H1 (cell line): ENCODE data around the gene CLDN16. TPM values are rescaled to one million over a fixed set of nuclear protein-coding genes. Genes with fewer than 3 reads are reported as not detected.

Experiments used
- ASH2L ChIP-seq: fragments of 200-600, 300-600 bp; sonication (generic); IDR thresholded peaks from one replicate; pipeline ENCODE4 v1.7.1; 2017; ENCODE audit warnings: low read length
- SIX5 ChIP-seq: IDR thresholded peaks from 2 replicates; pipeline ENCODE4 v1.6.1; 2011; ENCODE audit warnings: mild to moderate bottlenecking, low read depth, low read length
- polyA plus RNA-seq, 7 experiments: library from polyadenylated mRNA; depleted of rRNA in 3 of 7; stranded (reverse) in 5 of 7; unstranded in 2 of 7; fragments of >200 nt in 5 of 7; fragments of 200-250 nt in 2 of 7; gene quantifications; 1 replicate in 5 of 7; 2 replicates in 1 of 7; 4 replicates in 1 of 7; pipeline versions ENCODE4 v1.2.1 to v1.2.3, GENCODE V29; 2011 to 2013; ENCODE audit warnings: missing spikeins in 2 of 7, mixed read lengths in 2 of 7
- total RNA-seq: library from RNA; stranded (reverse); fragmentation: NEBNext Ultra II Directional; extraction: Animal tissue kit (Norgen Biotek cat#: 25700); gene quantifications from 2 replicates; pipeline ENCODE4 v1.2.1, GENCODE V29; 2021

Gene CLDN16
- total and polyA plus RNA-seq, 2 of the 8 experiments (the other 6 are each of a cell fraction or from before 2014, with no cell fraction given), result not detected

DNA sequence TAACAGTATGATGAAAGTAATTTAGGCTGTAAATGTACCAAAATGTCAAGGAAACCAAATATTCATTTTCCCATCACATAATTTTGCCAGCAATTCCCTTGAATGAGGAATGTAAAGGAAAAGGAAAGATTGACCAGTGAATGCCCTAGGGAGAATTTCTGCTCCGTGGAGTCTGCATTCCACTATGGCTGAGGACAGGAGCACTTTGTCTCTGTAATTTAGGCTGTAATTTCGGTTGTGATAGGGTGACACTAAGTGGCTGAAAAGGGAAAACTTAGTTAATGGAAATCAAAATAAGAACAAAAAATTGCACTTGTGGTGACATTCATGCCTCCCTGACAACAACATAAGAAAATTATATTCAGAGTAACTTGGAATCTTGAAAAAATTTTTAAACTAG lies 70.1 kb downstream of the CLDN16 start (continued):
- TF ChIP-seq ASH2L (no peak), SIX5 (no peak)
- TF ChIP-seq, all 59 proteins: peak for 2

Other genes with a start within 250 kb of the CLDN16 start
- 3.0 and 3.1 TPM in 2 replicates for gene CLDN1, start 65.7 kb upstream of the CLDN16 start, total RNA-seq
- gene CLDN1, start 65.7 kb upstream of the CLDN16 start, polyA plus RNA-seq (2011; rRNA removed), result 3.8 and 6.1 TPM in 2 replicates
- gene TMEM207, start 61.7 kb downstream of the CLDN16 start, total RNA-seq, result not detected in 2 replicates
- gene TMEM207, start 61.7 kb downstream of the CLDN16 start, polyA plus RNA-seq (2011; rRNA removed), result not detected in 2 replicates
- 2.7 and 3.9 TPM in 2 replicates for gene IL1RAP, start 125.9 kb downstream of the CLDN16 start, total RNA-seq
- 2.2 and 2.4 TPM in 2 replicates for gene IL1RAP, start 125.9 kb downstream of the CLDN16 start, polyA plus RNA-seq (2011; rRNA removed)